ENCODE results near the gene ZCCHC3.

DNA sequence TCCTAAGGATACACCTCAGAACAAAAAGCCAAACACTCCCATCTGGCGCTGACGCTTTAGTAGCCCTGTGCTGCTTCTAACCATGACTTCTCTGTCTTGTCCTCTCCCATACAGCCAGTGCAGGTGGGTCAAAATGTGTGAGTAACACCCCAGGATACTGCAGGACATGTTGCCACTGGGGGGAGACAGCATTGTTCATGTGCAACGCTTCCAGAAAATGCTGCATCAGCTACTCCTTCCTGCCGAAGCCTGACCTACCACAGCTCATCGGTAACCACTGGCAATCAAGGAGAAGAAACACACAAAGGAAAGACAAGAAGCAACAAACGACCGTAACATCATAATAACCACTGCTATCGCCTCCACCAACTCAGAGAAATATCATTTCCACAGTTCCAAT lies 38.4 kb upstream of the ZCCHC3 start:
- TF ChIP-seq POLR2A (IDR thresholded peaks at IDR 0.05; ENCODE audit: low read depth) (no peak), POLR2AphosphoS5 (IDR thresholded peaks at IDR 0.05) (no peak)

Measured in esophagus muscularis mucosa (tissue), 2 donors.